Ishikawa (cell line): ENCODE results near the gene CGB3.
A peak's percentile ranks its signal among the peaks of the same experiment; 100 is the strongest.
"Not testable (repeated sequence)": the region's sequence is repeated elsewhere in the genome, so short reads cannot be mapped to it uniquely, and the experiment has no call there.

Source experiments
- CEBPB ChIP-seq: IDR thresholded peaks from 2 replicates; pipeline ENCODE4 v1.6.1; 2012
- CREB1 ChIP-seq: IDR thresholded peaks from 2 replicates; pipeline ENCODE4 v1.6.1; 2012; ENCODE audit warnings: low read depth
- EGR1 ChIP-seq: IDR thresholded peaks from 2 replicates; pipeline ENCODE4 v1.6.1; 2012
- EP300 ChIP-seq: IDR thresholded peaks from 2 replicates; pipeline ENCODE4 v1.6.1; 2012; ENCODE audit warnings: borderline replicate concordance
- FOXM1 ChIP-seq: IDR thresholded peaks from 2 replicates; pipeline ENCODE4 v1.6.1; 2012; ENCODE audit warnings: low read depth, borderline replicate concordance
- MAX ChIP-seq: IDR thresholded peaks from 2 replicates; pipeline ENCODE4 v1.6.1; 2012
- NFIC ChIP-seq: IDR thresholded peaks from 2 replicates; pipeline ENCODE4 v1.6.1; 2012
- RAD21 ChIP-seq: IDR thresholded peaks from 2 replicates; pipeline ENCODE4 v1.6.1; 2012; ENCODE audit warnings: low read depth
- REST ChIP-seq: IDR thresholded peaks from 2 replicates; pipeline ENCODE4 v1.6.1; 2012; ENCODE audit warnings: low read depth, mild to moderate bottlenecking
- TAF1 ChIP-seq: IDR thresholded peaks from 2 replicates; pipeline ENCODE4 v1.6.1; 2012; ENCODE audit warnings: low read depth, mild to moderate bottlenecking
- TCF12 ChIP-seq: IDR thresholded peaks from 2 replicates; pipeline ENCODE4 v1.6.1; 2012; ENCODE audit warnings: low read depth
- TEAD4 ChIP-seq: IDR thresholded peaks from 2 replicates; pipeline ENCODE4 v1.6.1; 2012
- USF1 ChIP-seq: IDR thresholded peaks from 2 replicates; pipeline ENCODE4 v1.6.1; 2012
- YY1 ChIP-seq: IDR thresholded peaks from 2 replicates; pipeline ENCODE4 v1.6.1; 2012; ENCODE audit warnings: low read depth
- ZBTB7A ChIP-seq: IDR thresholded peaks from 2 replicates; pipeline ENCODE4 v1.6.1; 2012; ENCODE audit warnings: low read depth

The CGB3 gene

GRCh38 chr19:49024233-49024632 is at the start of gene CGB3:
Gene CGB3 (minus strand): TSS chr19:49024333. CDS start chr19:49023971, 362 bp downstream.
- TF ChIP-seq EGR1, EP300, REST: not testable (repeated sequence)

GRCh38 chr19:49071860-49072547 is 47.9 kb upstream of the CGB3 start:
- TF ChIP-seq USF1 (no peak), FOXM1 (no peak), MAX (peak; percentile 84), ZBTB7A (peak; percentile 60; the same call in 1 of the 2 replicates)

- TF ChIP-seq ZBTB7A (no peak), TCF12 (no peak)
Observed at GRCh38 chr19:49070416-49070815, 46.3 kb upstream of the CGB3 start.

GRCh38 chr19:49069026-49069425 is 44.9 kb upstream of the CGB3 start:
- TF ChIP-seq YY1 (no peak), USF1 (no peak), CEBPB (no peak), MAX (no peak), RAD21 (no peak), REST (no peak), CREB1 (no peak), TAF1 (no peak), ZBTB7A (no peak), EGR1 (no peak), FOXM1 (no peak), NFIC (no peak), EP300 (no peak), TEAD4 (no peak)

GRCh38 chr19:49067554-49067953 is 43.4 kb upstream of the CGB3 start:
- TF ChIP-seq RAD21, result no peak
- TF ChIP-seq ZBTB7A, result no peak
- no peak for TF ChIP-seq TAF1
- no peak for TF ChIP-seq NFIC
- no peak for TF ChIP-seq MAX
- TF ChIP-seq CEBPB, result no peak
- no peak for TF ChIP-seq EGR1
- TF ChIP-seq YY1, result no peak
- no peak for TF ChIP-seq FOXM1
- TF ChIP-seq TEAD4, result no peak

- no peak for TF ChIP-seq TCF12
- TF ChIP-seq ZBTB7A, result 0 out of 2 replicates have a peak, but pooled peaks have one; percentile 11
Observed at GRCh38 chr19:49065905-49066512, 41.9 kb upstream of the CGB3 start.
